ENCODE data around the gene MBNL1. TPM values are rescaled to one million over a fixed set of nuclear protein-coding genes. Genes with fewer than 3 reads are reported as not detected.

The MBNL1 gene
- total RNA-seq, 6 experiments from 2014 or later: 49.9 to 89.6 (median 63.2) TPM

GRCh38 chr3:152307829-152308474 is 39.2 kb downstream of the MBNL1 start:
- 14% methylated on average over 1 of the region's 1 CpG for WGBS (ENCODE audit: insufficient coverage, low coverage, low lambda C conversion rate, missing lambda C conversion rate)
- Histone ChIP-seq H3K27me3 (no peaks in the 10 kb centered on the region), H3K27ac (peak overlapping the region in 1 of 3 donors; percentile 41), H3K9me3 (no peaks in the 10 kb centered on the region), H3K36me3 (no peaks in the 10 kb centered on the region), H3K4me1 (peaks cover 0 to 66% (median 20%) of the 10 kb centered on the region in 4 donors), H3K4me3 (no peak overlapping the region)
- ATAC-seq: peak; percentile 36 to 78 (median 62)
- no peak for TF ChIP-seq CTCF (IDR thresholded peaks at IDR 0.05)
- no peak for TF ChIP-seq POLR2A (IDR thresholded peaks at IDR 0.05)
- intact Hi-C loops (cut with DNase I): no loop called here
- no peak for DNase-seq

- Histone ChIP-seq H3K9me3 (no peaks in the 10 kb centered on the region), H3K4me1 (peaks cover 0 to 66% (median 20%) of the 10 kb centered on the region in 4 donors), H3K27me3 (no peaks in the 10 kb centered on the region), H3K4me3 (no peak overlapping the region), H3K27ac (peak overlapping the region in 1 of 3 donors; percentile 41), H3K36me3 (no peaks in the 10 kb centered on the region)
- TF ChIP-seq CTCF (IDR thresholded peaks at IDR 0.05) (no peak), POLR2A (IDR thresholded peaks at IDR 0.05) (no peak)
- WGBS (ENCODE audit: insufficient coverage, low coverage, low lambda C conversion rate, missing lambda C conversion rate): no CpG with 5 or more reads among the region's 1 CpG
- no peak for DNase-seq
- ATAC-seq: peak in 3 of 4 donors; percentile 9 to 31 (median 18)
- intact Hi-C loops (cut with DNase I): no loop called here
Observed at GRCh38 chr3:152308475-152308844, 39.7 kb downstream of the MBNL1 start.

- Histone ChIP-seq H3K27ac (no peak overlapping the region), H3K4me1 (peaks cover 0 to 66% (median 23%) of the 10 kb centered on the region in 4 donors), H3K27me3 (no peaks in the 10 kb centered on the region), H3K9me3 (no peaks in the 10 kb centered on the region), H3K36me3 (no peaks in the 10 kb centered on the region), H3K4me3 (no peak overlapping the region)
- 69% methylated on average over 3 of the region's 3 CpGs for WGBS (ENCODE audit: insufficient coverage, low coverage, low lambda C conversion rate, missing lambda C conversion rate)
- TF ChIP-seq POLR2A (IDR thresholded peaks at IDR 0.05) (no peak), CTCF (IDR thresholded peaks at IDR 0.05) (no peak)
- DNase-seq: no peak
- ATAC-seq: peak in 2 of 4 donors; percentile 22 to 52
- intact Hi-C loops (cut with DNase I): no loop called here
Observed at GRCh38 chr3:152309031-152309430, 40.3 kb downstream of the MBNL1 start.

GRCh38 chr3:152309535-152310307 is 41.0 kb downstream of the MBNL1 start:
- Histone ChIP-seq H3K27ac (no peak overlapping the region), H3K9me3 (no peaks in the 10 kb centered on the region), H3K27me3 (no peaks in the 10 kb centered on the region), H3K4me1 (peaks cover 0 to 66% (median 24%) of the 10 kb centered on the region in 4 donors), H3K4me3 (no peak overlapping the region), H3K36me3 (no peaks in the 10 kb centered on the region)
- ATAC-seq (no peak), DNase-seq (no peak)
- intact Hi-C loops (cut with DNase I): no loop called here
- TF ChIP-seq POLR2A (IDR thresholded peaks at IDR 0.05): no peak
- TF ChIP-seq CTCF (IDR thresholded peaks at IDR 0.05): no peak
- WGBS (ENCODE audit: insufficient coverage, low coverage, low lambda C conversion rate, missing lambda C conversion rate): 57% methylated on average over 6 of the region's 6 CpGs
